NB4 (cell line): Measurements from ENCODE around the gene ATG13.

ENCODE experiments used
- CTCF ChIP-seq: IDR thresholded peaks from one replicate; pipeline ENCODE4 v1.5.1; 2012; ENCODE audit warnings: low read depth, low read length
- POLR2A ChIP-seq: IDR thresholded peaks from 2 replicates; pipeline ENCODE4 v1.6.1; 2011; ENCODE audit warnings: mild to moderate bottlenecking; ENCODE audit not compliant: insufficient read length; ENCODE audit errors: extremely low read depth

- TF ChIP-seq CTCF (no peak), POLR2A (no peak)
Observed at GRCh38 chr11:46594785-46595184, 22.6 kb upstream of the ATG13 start.
